Prostate gland (tissue), 2 donors: ENCODE results near the gene IGLL5. TPM values are rescaled to one million over a fixed set of nuclear protein-coding genes. Genes with fewer than 3 reads are reported as not detected.

Source experiments
- DNase-seq: peaks from one replicate; pipeline ENCODE4 v3.0.0-alpha.2; 2019; ENCODE audit warnings: low spot score
- H3K27ac ChIP-seq, 2 donors: fragments of 200-600 bp; sonication (generic); 2 replicates each; pipeline ENCODE4 v1.5.1; 2017 to 2019
- H3K27me3 ChIP-seq: fragments of 200-600 bp; sonication (generic); replicated peaks from 2 replicates; pipeline ENCODE4 v1.5.1; 2019; ENCODE audit not compliant: insufficient read depth
- H3K36me3 ChIP-seq, 2 donors: fragments of 200-600 bp; sonication (generic); 1 replicate in 1 of 2; 2 replicates in 1 of 2; pipeline versions ENCODE4 v1.5.1 to v1.8.1; 2017 to 2019
- H3K4me1 ChIP-seq: fragments of 200-600 bp; sonication (generic); replicated peaks from 2 replicates; pipeline ENCODE4 v1.5.1; 2019
- H3K4me3 ChIP-seq, 2 donors: fragments of 200-600 bp; sonication (generic); 2 replicates each; pipeline ENCODE4 v1.5.1; 2017 to 2019
- H3K9me3 ChIP-seq: fragments of 200-600 bp; sonication (generic); 2 replicates; pipeline ENCODE4 v1.5.1; 2017
- CTCF ChIP-seq, 4 experiments: fragments of 200-600 bp in 2 of 4; fragments of 450-650 bp in 2 of 4; sonication (generic) in 2 of 4; IDR thresholded peaks; 1 replicate in 3 of 4; 2 replicates in 1 of 4; pipeline ENCODE4 v1.5.1; 2016 to 2019; ENCODE audit warnings: antibody characterized with exemption in 4 of 4, mild to moderate bottlenecking in 2 of 4, moderate library complexity in 2 of 4
- POLR2A ChIP-seq: fragments of 450-650 bp; IDR thresholded peaks from one replicate; pipeline ENCODE4 v1.6.1; 2016; ENCODE audit warnings: antibody characterized with exemption, mild to moderate bottlenecking
- POLR2AphosphoS5 ChIP-seq: sonication (generic); formaldehyde crosslinking; IDR thresholded peaks from one replicate; pipeline ENCODE4 v1.6.1; 2017; ENCODE audit warnings: antibody characterized with exemption
- WGBS: methylation state at CpG from one replicate; pipeline ENCODE4 v1.1.5; 2018; 5-methylcytosine and 5-hydroxymethylcytosine counted together
- intact Hi-C: fragments of 100-400 bp; cut with DNase I; formaldehyde crosslinking; loops from one replicate; pipeline ENCODE4 v1.14.2; 2022
- total RNA-seq, 2 donors: library from RNA; depleted of rRNA; stranded (reverse); fragments of >200 nt; gene quantifications; one replicate each; pipeline ENCODE4 v1.1.0, GENCODE V29; 2016

IGLL5 gene
- total RNA-seq, 2 donors from 2014 or later, result not detected

GRCh38 chr22:22938672-22939587, 51.3 kb downstream of the IGLL5 start:
- no peaks in the 10 kb centered on the region for H3K4me1 ChIP-seq
- DNase-seq, result no peak
- H3K4me3 ChIP-seq, result no peak overlapping the region
- H3K27ac ChIP-seq, result no peak overlapping the region
- H3K9me3 ChIP-seq, result no peaks in the 10 kb centered on the region
- 70% methylated on average over 7 of the region's 8 CpGs for WGBS
- TF ChIP-seq CTCF (IDR thresholded peaks at IDR 0.05) (no peak), POLR2A (no peak), POLR2AphosphoS5 (no peak)
- H3K27me3 ChIP-seq, result no peaks in the 10 kb centered on the region
- H3K36me3 ChIP-seq, result no peaks in the 10 kb centered on the region
- intact Hi-C loops, result no loop called here

- Histone ChIP-seq H3K27me3 (no peaks in the 10 kb centered on the region), H3K4me1 (no peaks in the 10 kb centered on the region), H3K36me3 (no peaks in the 10 kb centered on the region), H3K4me3 (no peak overlapping the region), H3K27ac (no peak overlapping the region), H3K9me3 (no peaks in the 10 kb centered on the region)
- DNase-seq, result no peak
- WGBS, result 59% methylated on average over 11 of the region's 11 CpGs
- TF ChIP-seq POLR2AphosphoS5, result no peak
- no peak for TF ChIP-seq POLR2A
- no peak for TF ChIP-seq CTCF (IDR thresholded peaks at IDR 0.05)
- intact Hi-C loops, result no loop called here
Observed at GRCh38 chr22:22939588-22940368, 52.2 kb downstream of the IGLL5 start.

- H3K27me3 ChIP-seq, result no peaks in the 10 kb centered on the region
- WGBS, result 91% methylated on average over 5 of the region's 6 CpGs
Observed at GRCh38 chr22:22940961-22941605, 53.5 kb downstream of the IGLL5 start.

GRCh38 chr22:22941831-22942510, 54.4 kb downstream of the IGLL5 start:
- H3K27me3 ChIP-seq, result no peaks in the 10 kb centered on the region
- H3K27ac ChIP-seq, result no peak overlapping the region
- H3K4me1 ChIP-seq, result no peaks in the 10 kb centered on the region
- no peak overlapping the region for H3K4me3 ChIP-seq
- 88% methylated on average over 6 of the region's 6 CpGs for WGBS
- no peaks in the 10 kb centered on the region for H3K36me3 ChIP-seq
- TF ChIP-seq POLR2AphosphoS5 (no peak), CTCF (IDR thresholded peaks at IDR 0.05) (no peak), POLR2A (no peak)
- no peaks in the 10 kb centered on the region for H3K9me3 ChIP-seq
- DNase-seq, result no peak
- intact Hi-C loops, result no loop called here

More at GRCh38 chr22:22940961-22941605, 53.5 kb downstream of the IGLL5 start:
- H3K27ac ChIP-seq, result no peak overlapping the region
- intact Hi-C loops, result no loop called here
- H3K36me3 ChIP-seq, result no peaks in the 10 kb centered on the region
- DNase-seq, result no peak
- H3K9me3 ChIP-seq, result no peaks in the 10 kb centered on the region
- no peak overlapping the region for H3K4me3 ChIP-seq
- TF ChIP-seq CTCF (IDR thresholded peaks at IDR 0.05) (no peak), POLR2AphosphoS5 (no peak), POLR2A (no peak)
- H3K4me1 ChIP-seq, result no peaks in the 10 kb centered on the region
